HepG2 (cell line): ENCODE data around the gene UPB1. TPM values are rescaled to one million over a fixed set of nuclear protein-coding genes. Genes with fewer than 3 reads are reported as not detected.

Experiments
- CBX1 ChIP-seq: IDR thresholded peaks from one replicate; pipeline ENCODE4 v1.6.1; 2016; ENCODE audit warnings: antibody characterized with exemption, low read depth
- HNRNPK ChIP-seq: fragments of 200-400 bp; formaldehyde crosslinking; IDR thresholded peaks from 2 replicates; pipeline ENCODE4 v1.6.1; 2018; ENCODE audit warnings: low read length, low read depth, moderate library complexity, mild to moderate bottlenecking; ENCODE audit not compliant: poor library complexity, severe bottlenecking
- NCOA1 ChIP-seq: sonication (generic); formaldehyde crosslinking; IDR thresholded peaks from 2 replicates; pipeline ENCODE4 v1.9.0; 2021; ENCODE audit warnings: missing genetic modification reagents
- SOX6 ChIP-seq, 2 experiments: fragments of 450-650 bp in 1 of 2; sonication (generic) in 1 of 2; formaldehyde crosslinking in 1 of 2; IDR thresholded peaks; 2 replicates each; pipeline versions ENCODE4 v1.4.0 to v1.6.1; 2017 to 2020; ENCODE audit warnings: antibody characterized with exemption in 1 of 2, mild to moderate bottlenecking in 1 of 2, missing genetic modification reagents in 1 of 2
- ZBTB21 ChIP-seq: sonication (generic); formaldehyde crosslinking; IDR thresholded peaks from 2 replicates; pipeline ENCODE4 v1.4.0; 2020; ENCODE audit warnings: missing genetic modification reagents
- ZNF121 ChIP-seq: sonication (generic); formaldehyde crosslinking; IDR thresholded peaks from 2 replicates; pipeline ENCODE4 v1.5.0; 2020; ENCODE audit warnings: mild to moderate bottlenecking, missing genetic modification reagents
- ZNF232 ChIP-seq: sonication (generic); formaldehyde crosslinking; IDR thresholded peaks from 2 replicates; pipeline ENCODE4 v1.4.0; 2020; ENCODE audit warnings: missing genetic modification reagents, borderline replicate concordance
- ZNF547 ChIP-seq: sonication (generic); formaldehyde crosslinking; IDR thresholded peaks from 2 replicates; pipeline ENCODE4 v1.5.1; 2020; ENCODE audit warnings: mild to moderate bottlenecking, missing genetic modification reagents
- ZZZ3 ChIP-seq: sonication (generic); formaldehyde crosslinking; IDR thresholded peaks from 2 replicates; pipeline ENCODE4 v1.4.0; 2020; ENCODE audit warnings: missing genetic modification reagents, mild to moderate bottlenecking, borderline replicate concordance
- polyA plus RNA-seq, 8 experiments: library from polyadenylated mRNA; depleted of rRNA in 3 of 8; stranded (reverse) in 7 of 8; unstranded in 1 of 8; fragments of >200 nt; fragmentation: Illumina TruSeq in 4 of 8; extraction: Trizol in 4 of 8; gene quantifications; 2 replicates each; pipeline versions ENCODE4 v1.2.1 to v1.2.3, GENCODE V29; 2011 to 2016; ENCODE audit warnings: low read depth in 4 of 8, missing spikeins in 1 of 8, mixed read lengths in 1 of 8; ENCODE audit not compliant: insufficient read depth in 1 of 8
- total RNA-seq, 5 experiments: library from RNA; depleted of rRNA; stranded (reverse); fragments of >200 nt; fragmentation: Illumina TruSeq; extraction: Trizol; gene quantifications; 2 replicates each; pipeline ENCODE4 v1.2.3, GENCODE V29; 2016; ENCODE audit warnings: low read depth in 1 of 5
- TF ChIP-seq, protein P1 (sequence below): sonication (generic); formaldehyde crosslinking; IDR thresholded peaks from 2 replicates; pipeline ENCODE4 v1.4.0; 2020; ENCODE audit warnings: mild to moderate bottlenecking, missing genetic modification reagents
- TF ChIP-seq, protein P2 (sequence below): sonication (generic); formaldehyde crosslinking; conservative IDR thresholded peaks from 2 replicates; pipeline ENCODE4 v1.4.0; 2020; ENCODE audit warnings: mild to moderate bottlenecking, missing genetic modification reagents, moderate library complexity
- TF ChIP-seq, protein P3 (sequence below): sonication (generic); formaldehyde crosslinking; IDR thresholded peaks from 2 replicates; pipeline ENCODE4 v1.4.0; 2020; ENCODE audit warnings: mild to moderate bottlenecking, missing genetic modification reagents
- TF ChIP-seq, protein P4 (sequence below): sonication (generic); formaldehyde crosslinking; IDR thresholded peaks from 2 replicates; pipeline ENCODE4 v1.5.1; 2020; ENCODE audit warnings: mild to moderate bottlenecking, missing genetic modification reagents
- TF ChIP-seq, protein P5 (sequence below): sonication (generic); formaldehyde crosslinking; IDR thresholded peaks from 2 replicates; pipeline ENCODE4 v1.4.0; 2020; ENCODE audit warnings: mild to moderate bottlenecking, missing genetic modification reagents
- TF ChIP-seq, protein P6 (sequence below): sonication (generic); formaldehyde crosslinking; IDR thresholded peaks from 2 replicates; pipeline ENCODE4 v1.5.1; 2020; ENCODE audit warnings: missing genetic modification reagents, mild to moderate bottlenecking, borderline replicate concordance

The UPB1 gene
- total and polyA plus RNA-seq, 2 of the 13 experiments (the other 11 are each of a cell fraction or from before 2014, with no cell fraction given) = 0.38 to 1.2 TPM

DNA sequence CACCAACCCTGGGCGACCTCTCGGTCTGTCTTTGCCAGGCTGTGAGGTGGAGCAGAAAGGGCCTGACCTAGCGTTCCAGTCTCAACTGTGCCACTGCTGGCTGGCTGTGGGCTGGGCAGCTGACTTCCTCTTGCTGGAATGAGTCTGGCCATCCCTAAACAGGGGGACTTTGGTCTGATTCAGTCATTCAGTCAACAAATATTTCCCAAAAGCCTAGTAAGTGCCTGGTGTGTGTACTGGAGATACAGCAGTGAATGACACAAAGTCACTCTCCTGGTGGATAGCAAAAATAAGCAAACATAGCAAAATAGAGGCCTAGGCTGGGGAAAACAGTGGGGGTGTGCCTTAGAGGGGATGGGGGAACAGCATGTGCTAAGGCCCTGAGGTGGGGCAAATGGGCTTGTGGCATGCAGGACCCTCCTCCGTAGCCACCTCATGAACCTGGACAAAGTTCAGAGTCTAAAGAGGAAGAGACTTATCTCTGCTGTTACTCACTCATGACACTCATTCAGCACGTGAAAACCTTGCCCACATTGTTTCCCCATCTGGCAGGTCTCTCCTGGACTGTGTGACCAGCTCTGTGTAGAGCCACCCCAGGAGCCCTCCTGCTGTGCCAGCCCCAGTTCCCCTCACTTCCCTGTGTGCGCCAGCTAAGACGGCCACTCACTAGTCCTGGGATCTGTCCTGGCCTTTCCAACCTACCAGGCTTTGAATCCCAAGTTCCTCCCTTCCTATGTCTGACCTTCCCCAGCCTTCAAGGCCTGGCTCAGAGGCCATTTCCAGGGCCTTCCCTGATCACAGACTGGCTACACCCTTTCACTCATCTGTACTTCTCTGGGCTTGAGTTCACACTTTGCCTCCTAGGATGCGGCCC lies 55.1 kb downstream of the UPB1 start (continued):
- TF ChIP-seq, protein P1, sequence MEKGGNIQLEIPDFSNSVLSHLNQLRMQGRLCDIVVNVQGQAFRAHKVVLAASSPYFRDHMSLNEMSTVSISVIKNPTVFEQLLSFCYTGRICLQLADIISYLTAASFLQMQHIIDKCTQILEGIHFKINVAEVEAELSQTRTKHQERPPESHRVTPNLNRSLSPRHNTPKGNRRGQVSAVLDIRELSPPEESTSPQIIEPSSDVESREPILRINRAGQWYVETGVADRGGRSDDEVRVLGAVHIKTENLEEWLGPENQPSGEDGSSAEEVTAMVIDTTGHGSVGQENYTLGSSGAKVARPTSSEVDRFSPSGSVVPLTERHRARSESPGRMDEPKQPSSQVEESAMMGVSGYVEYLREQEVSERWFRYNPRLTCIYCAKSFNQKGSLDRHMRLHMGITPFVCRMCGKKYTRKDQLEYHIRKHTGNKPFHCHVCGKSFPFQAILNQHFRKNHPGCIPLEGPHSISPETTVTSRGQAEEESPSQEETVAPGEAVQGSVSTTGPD = 0 out of 2 replicates have a peak, but pooled peaks have one; percentile 76
- TF ChIP-seq HNRNPK = no peak
- TF ChIP-seq ZNF547 (CRISPR knock-in tag) = no peak; the same call in 1 of the 2 replicates
- TF ChIP-seq, protein P2, sequence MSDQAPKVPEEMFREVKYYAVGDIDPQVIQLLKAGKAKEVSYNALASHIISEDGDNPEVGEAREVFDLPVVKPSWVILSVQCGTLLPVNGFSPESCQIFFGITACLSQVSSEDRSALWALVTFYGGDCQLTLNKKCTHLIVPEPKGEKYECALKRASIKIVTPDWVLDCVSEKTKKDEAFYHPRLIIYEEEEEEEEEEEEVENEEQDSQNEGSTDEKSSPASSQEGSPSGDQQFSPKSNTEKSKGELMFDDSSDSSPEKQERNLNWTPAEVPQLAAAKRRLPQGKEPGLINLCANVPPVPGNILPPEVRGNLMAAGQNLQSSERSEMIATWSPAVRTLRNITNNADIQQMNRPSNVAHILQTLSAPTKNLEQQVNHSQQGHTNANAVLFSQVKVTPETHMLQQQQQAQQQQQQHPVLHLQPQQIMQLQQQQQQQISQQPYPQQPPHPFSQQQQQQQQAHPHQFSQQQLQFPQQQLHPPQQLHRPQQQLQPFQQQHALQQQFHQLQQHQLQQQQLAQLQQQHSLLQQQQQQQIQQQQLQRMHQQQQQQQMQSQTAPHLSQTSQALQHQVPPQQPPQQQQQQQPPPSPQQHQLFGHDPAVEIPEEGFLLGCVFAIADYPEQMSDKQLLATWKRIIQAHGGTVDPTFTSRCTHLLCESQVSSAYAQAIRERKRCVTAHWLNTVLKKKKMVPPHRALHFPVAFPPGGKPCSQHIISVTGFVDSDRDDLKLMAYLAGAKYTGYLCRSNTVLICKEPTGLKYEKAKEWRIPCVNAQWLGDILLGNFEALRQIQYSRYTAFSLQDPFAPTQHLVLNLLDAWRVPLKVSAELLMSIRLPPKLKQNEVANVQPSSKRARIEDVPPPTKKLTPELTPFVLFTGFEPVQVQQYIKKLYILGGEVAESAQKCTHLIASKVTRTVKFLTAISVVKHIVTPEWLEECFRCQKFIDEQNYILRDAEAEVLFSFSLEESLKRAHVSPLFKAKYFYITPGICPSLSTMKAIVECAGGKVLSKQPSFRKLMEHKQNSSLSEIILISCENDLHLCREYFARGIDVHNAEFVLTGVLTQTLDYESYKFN = peak; percentile 99
- TF ChIP-seq, protein P3, sequence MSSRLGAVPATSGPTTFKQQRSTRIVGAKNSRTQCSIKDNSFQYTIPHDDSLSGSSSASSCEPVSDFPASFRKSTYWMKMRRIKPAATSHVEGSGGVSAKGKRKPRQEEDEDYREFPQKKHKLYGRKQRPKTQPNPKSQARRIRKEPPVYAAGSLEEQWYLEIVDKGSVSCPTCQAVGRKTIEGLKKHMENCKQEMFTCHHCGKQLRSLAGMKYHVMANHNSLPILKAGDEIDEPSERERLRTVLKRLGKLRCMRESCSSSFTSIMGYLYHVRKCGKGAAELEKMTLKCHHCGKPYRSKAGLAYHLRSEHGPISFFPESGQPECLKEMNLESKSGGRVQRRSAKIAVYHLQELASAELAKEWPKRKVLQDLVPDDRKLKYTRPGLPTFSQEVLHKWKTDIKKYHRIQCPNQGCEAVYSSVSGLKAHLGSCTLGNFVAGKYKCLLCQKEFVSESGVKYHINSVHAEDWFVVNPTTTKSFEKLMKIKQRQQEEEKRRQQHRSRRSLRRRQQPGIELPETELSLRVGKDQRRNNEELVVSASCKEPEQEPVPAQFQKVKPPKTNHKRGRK (CRISPR knock-in tag) = no peak
- TF ChIP-seq ZNF232 (CRISPR knock-in tag) = no peak
- TF ChIP-seq SOX6 (IDR thresholded peaks at IDR 0.05) = no peak
- peak; percentile 98 for TF ChIP-seq SOX6 (CRISPR knock-in tag; IDR thresholded peaks at IDR 0.05)
- TF ChIP-seq NCOA1 (CRISPR knock-in tag) = 0 out of 2 replicates have a peak, but pooled peaks have one; percentile 71
- no peak for TF ChIP-seq ZZZ3 (CRISPR knock-in tag)
- no peak; the same call in none of the 2 replicates for TF ChIP-seq ZBTB21 (CRISPR knock-in tag)
- TF ChIP-seq, protein P4, sequence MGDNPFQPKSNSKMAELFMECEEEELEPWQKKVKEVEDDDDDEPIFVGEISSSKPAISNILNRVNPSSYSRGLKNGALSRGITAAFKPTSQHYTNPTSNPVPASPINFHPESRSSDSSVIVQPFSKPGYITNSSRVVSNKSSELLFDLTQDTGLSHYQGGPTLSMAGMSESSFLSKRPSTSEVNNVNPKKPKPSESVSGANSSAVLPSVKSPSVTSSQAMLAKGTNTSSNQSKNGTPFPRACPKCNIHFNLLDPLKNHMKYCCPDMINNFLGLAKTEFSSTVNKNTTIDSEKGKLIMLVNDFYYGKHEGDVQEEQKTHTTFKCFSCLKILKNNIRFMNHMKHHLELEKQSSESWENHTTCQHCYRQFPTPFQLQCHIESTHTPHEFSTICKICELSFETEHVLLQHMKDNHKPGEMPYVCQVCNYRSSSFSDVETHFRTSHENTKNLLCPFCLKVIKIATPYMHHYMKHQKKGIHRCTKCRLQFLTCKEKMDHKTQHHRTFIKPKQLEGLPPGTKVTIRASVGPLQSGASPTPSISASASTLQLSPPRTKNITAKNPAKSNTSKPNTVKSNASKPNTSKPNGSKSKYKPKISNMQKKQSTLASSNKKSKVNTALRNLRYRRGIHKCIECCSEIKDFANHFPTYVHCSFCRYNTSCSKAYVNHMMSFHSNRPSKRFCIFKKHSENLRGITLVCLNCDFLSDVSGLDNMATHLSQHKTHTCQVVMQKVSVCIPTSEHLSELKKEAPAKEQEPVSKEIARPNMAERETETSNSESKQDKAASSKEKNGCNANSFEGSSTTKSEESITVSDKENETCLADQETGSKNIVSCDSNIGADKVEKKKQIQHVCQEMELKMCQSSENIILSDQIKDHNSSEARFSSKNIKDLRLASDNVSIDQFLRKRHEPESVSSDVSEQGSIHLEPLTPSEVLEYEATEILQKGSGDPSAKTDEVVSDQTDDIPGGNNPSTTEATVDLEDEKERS (CRISPR knock-in tag) = peak; percentile 92; the same call in 1 of the 2 replicates
- TF ChIP-seq CBX1 = no peak
- peak; percentile 63 for TF ChIP-seq ZNF121 (CRISPR knock-in tag)
- TF ChIP-seq, protein P5, sequence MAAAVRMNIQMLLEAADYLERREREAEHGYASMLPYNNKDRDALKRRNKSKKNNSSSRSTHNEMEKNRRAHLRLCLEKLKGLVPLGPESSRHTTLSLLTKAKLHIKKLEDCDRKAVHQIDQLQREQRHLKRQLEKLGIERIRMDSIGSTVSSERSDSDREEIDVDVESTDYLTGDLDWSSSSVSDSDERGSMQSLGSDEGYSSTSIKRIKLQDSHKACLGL (CRISPR knock-in tag) = peak; percentile 48; the same call in 1 of the 2 replicates
- TF ChIP-seq, protein P6, sequence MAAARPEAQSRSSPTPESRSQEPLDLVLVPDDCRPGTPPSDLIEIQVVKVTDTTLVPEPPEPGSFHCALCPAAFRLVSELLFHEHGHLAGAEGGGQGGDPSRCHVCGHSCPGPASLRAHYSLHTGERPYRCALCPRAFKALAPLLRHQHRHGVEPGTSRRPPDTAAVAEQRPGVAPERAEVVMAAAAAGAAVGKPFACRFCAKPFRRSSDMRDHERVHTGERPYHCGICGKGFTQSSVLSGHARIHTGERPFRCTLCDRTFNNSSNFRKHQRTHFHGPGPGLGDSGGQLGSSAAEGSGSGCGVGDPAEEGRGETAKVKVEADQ (CRISPR knock-in tag) = peak; percentile 63; the same call in 1 of the 2 replicates
